GM23338 (cell line): ENCODE measurements around the gene SORCS2. TPM values are rescaled to one million over a fixed set of nuclear protein-coding genes. Genes with fewer than 3 reads are reported as not detected.

Experiments
- ATAC-seq: fragments of 200-7000 bp; cut with Tn5 transposase; 3 replicates; pipeline ENCODE4 v1.9.1; 2020
- DNase-seq: peaks from one replicate; pipeline ENCODE4 v3.0.0-alpha.2; 2015; ENCODE audit warnings: low spot score
- H2AFZ ChIP-seq: fragments of 200-600 bp; sonication (generic); 2 replicates; pipeline ENCODE4 v1.8.0; 2016; ENCODE audit warnings: antibody characterized with exemption, mild to moderate bottlenecking, moderate library complexity
- H3F3A ChIP-seq: fragments of 200-600 bp; sonication (generic); replicated peaks from 2 replicates; pipeline ENCODE4 v1.8.0; 2017; ENCODE audit warnings: antibody characterized with exemption, mixed run types, low read depth
- H3K27ac ChIP-seq: fragments of 200-600 bp; sonication (generic); 2 replicates; pipeline ENCODE4 v1.6.1; 2016; ENCODE audit warnings: low read depth
- H3K27me3 ChIP-seq: fragments of 200-600 bp; sonication (generic); 2 replicates; pipeline ENCODE4 v1.8.0; 2016; ENCODE audit warnings: mild to moderate bottlenecking, mixed run types, moderate library complexity; ENCODE audit not compliant: insufficient read depth
- H3K36me3 ChIP-seq: fragments of 200-600 bp; sonication (generic); 2 replicates; pipeline ENCODE4 v1.8.0; 2016; ENCODE audit warnings: mild to moderate bottlenecking; ENCODE audit not compliant: insufficient read depth
- H3K4me1 ChIP-seq: fragments of 200-600 bp; sonication (generic); 2 replicates; pipeline ENCODE4 v1.8.0; 2016; ENCODE audit warnings: mild to moderate bottlenecking, moderate library complexity; ENCODE audit not compliant: insufficient read depth
- H3K4me2 ChIP-seq: fragments of 200-600 bp; sonication (generic); 2 replicates; pipeline ENCODE4 v1.7.1; 2017; ENCODE audit warnings: mixed run types
- H3K4me3 ChIP-seq: fragments of 200-600 bp; sonication (generic); 2 replicates; pipeline ENCODE4 v1.6.1; 2016; ENCODE audit warnings: mixed run types
- H3K79me2 ChIP-seq: fragments of 200-600 bp; sonication (generic); replicated peaks from 2 replicates; pipeline ENCODE4 v1.8.0; 2017; ENCODE audit warnings: mild to moderate bottlenecking; ENCODE audit not compliant: insufficient read depth
- H3K9me2 ChIP-seq: fragments of 200-600 bp; sonication (generic); 2 replicates; pipeline ENCODE4 v1.8.0; 2017; ENCODE audit not compliant: insufficient read depth
- H4K20me1 ChIP-seq: fragments of 200-600 bp; sonication (generic); replicated peaks from 2 replicates; pipeline ENCODE4 v1.8.0; 2017; ENCODE audit warnings: mild to moderate bottlenecking; ENCODE audit not compliant: insufficient read depth
- H3K27ac Mint-ChIP-seq: 2 replicates; pipeline ENCODE4 v1.8.0; 2020; ENCODE audit warnings: inconsistent platforms, mild to moderate bottlenecking, moderate library complexity, mixed read lengths
- H3K27me3 Mint-ChIP-seq: 3 replicates; pipeline ENCODE4 v1.8.0; 2022; ENCODE audit warnings: low read depth, mild to moderate bottlenecking, moderate library complexity, mixed read lengths, inconsistent platforms; ENCODE audit not compliant: insufficient read depth, poor library complexity
- H3K36me3 Mint-ChIP-seq: 3 replicates; pipeline ENCODE4 v1.8.0; 2021; ENCODE audit warnings: low read depth, mild to moderate bottlenecking, inconsistent platforms, moderate library complexity, mixed read lengths
- H3K4me1 Mint-ChIP-seq: 3 replicates; pipeline ENCODE4 v1.8.0; 2020; ENCODE audit warnings: mild to moderate bottlenecking, inconsistent platforms, mixed read lengths
- H3K4me3 Mint-ChIP-seq: 3 replicates; pipeline ENCODE4 v1.8.0; 2021; ENCODE audit warnings: moderate library complexity, mild to moderate bottlenecking, inconsistent platforms, mixed read lengths
- H3K9me3 Mint-ChIP-seq: 3 replicates; pipeline ENCODE4 v1.8.0; 2020; ENCODE audit warnings: moderate library complexity, mild to moderate bottlenecking, inconsistent platforms, mixed read lengths
- CREB1 ChIP-seq: fragments of 250-450 bp; sonication (Bioruptor Pico); IDR thresholded peaks from 2 replicates; pipeline ENCODE4 v1.5.0; 2020; ENCODE audit warnings: low read depth, mild to moderate bottlenecking, moderate library complexity
- ETS1 ChIP-seq: IDR thresholded peaks from 2 replicates; pipeline ENCODE4 v1.6.1; 2016; ENCODE audit warnings: antibody characterized with exemption
- EZH2 ChIP-seq: fragments of 200-600 bp; sonication (generic); IDR thresholded peaks from one replicate; pipeline ENCODE4 v1.8.0; 2017; ENCODE audit warnings: antibody characterized with exemption, mild to moderate bottlenecking, low read depth; ENCODE audit not compliant: unreplicated experiment
- EZH2phosphoT487 ChIP-seq: fragments of 200-600 bp; sonication (generic); IDR thresholded peaks from one replicate; pipeline ENCODE4 v1.8.1; 2018; ENCODE audit warnings: antibody characterized with exemption; ENCODE audit not compliant: unreplicated experiment
- JUNB ChIP-seq: IDR thresholded peaks from one replicate; pipeline ENCODE4 v1.6.1; 2016; ENCODE audit warnings: antibody characterized with exemption; ENCODE audit not compliant: unreplicated experiment
- NANOG ChIP-seq: IDR thresholded peaks from 2 replicates; pipeline ENCODE4 v1.6.1; 2016; ENCODE audit warnings: antibody characterized with exemption, borderline replicate concordance
- POLR2AphosphoS5 ChIP-seq: IDR thresholded peaks from 2 replicates; pipeline ENCODE4 v1.6.1; 2016; ENCODE audit warnings: antibody characterized with exemption, low read depth
- ZNF114 ChIP-seq: fragments of 250-450 bp; sonication (Bioruptor Pico); IDR thresholded peaks from 2 replicates; pipeline ENCODE4 v1.5.0; 2020; ENCODE audit warnings: mild to moderate bottlenecking, moderate library complexity
- ZNF331 ChIP-seq: fragments of 250-450 bp; sonication (Bioruptor Pico); IDR thresholded peaks from 2 replicates; pipeline ENCODE4 v1.5.0; 2020; ENCODE audit warnings: low read depth, mild to moderate bottlenecking, moderate library complexity
- ZNF462 ChIP-seq: fragments of 250-450 bp; sonication (Bioruptor Pico); IDR thresholded peaks from 2 replicates; pipeline ENCODE4 v1.5.0; 2020; ENCODE audit warnings: mild to moderate bottlenecking, moderate library complexity
- polyA plus RNA-seq: library from polyadenylated mRNA; unstranded; fragments of >200 nt; fragmentation: Nextera tagmentation; extraction: Ambion mirVana; gene quantifications from 2 replicates; pipeline ENCODE4 v1.2.1, GENCODE V29; 2016
- total RNA-seq: library from RNA; depleted of rRNA; stranded (reverse); fragments of >200 nt; shearing (Covaris generic); gene quantifications from 2 replicates; pipeline ENCODE4 v1.2.3, GENCODE V29; 2014
- TF ChIP-seq, protein P1 (sequence below): IDR thresholded peaks from one replicate; pipeline ENCODE4 v1.6.1; 2018; ENCODE audit warnings: antibody characterized with exemption; ENCODE audit not compliant: unreplicated experiment

The SORCS2 gene
- total and polyA plus RNA-seq, 2 experiments from 2014 or later, result 0.47 to 2.4 TPM

GRCh38 chr4:7704091-7704490, 511.8 kb downstream of the SORCS2 start (continued):
- TF ChIP-seq ZNF462 (CRISPR knock-in tag) (no peak), ZNF114 (no peak), EZH2 (no peak), CREB1 (CRISPR knock-in tag) (no peak), NANOG (no peak)
- TF ChIP-seq, protein P1, sequence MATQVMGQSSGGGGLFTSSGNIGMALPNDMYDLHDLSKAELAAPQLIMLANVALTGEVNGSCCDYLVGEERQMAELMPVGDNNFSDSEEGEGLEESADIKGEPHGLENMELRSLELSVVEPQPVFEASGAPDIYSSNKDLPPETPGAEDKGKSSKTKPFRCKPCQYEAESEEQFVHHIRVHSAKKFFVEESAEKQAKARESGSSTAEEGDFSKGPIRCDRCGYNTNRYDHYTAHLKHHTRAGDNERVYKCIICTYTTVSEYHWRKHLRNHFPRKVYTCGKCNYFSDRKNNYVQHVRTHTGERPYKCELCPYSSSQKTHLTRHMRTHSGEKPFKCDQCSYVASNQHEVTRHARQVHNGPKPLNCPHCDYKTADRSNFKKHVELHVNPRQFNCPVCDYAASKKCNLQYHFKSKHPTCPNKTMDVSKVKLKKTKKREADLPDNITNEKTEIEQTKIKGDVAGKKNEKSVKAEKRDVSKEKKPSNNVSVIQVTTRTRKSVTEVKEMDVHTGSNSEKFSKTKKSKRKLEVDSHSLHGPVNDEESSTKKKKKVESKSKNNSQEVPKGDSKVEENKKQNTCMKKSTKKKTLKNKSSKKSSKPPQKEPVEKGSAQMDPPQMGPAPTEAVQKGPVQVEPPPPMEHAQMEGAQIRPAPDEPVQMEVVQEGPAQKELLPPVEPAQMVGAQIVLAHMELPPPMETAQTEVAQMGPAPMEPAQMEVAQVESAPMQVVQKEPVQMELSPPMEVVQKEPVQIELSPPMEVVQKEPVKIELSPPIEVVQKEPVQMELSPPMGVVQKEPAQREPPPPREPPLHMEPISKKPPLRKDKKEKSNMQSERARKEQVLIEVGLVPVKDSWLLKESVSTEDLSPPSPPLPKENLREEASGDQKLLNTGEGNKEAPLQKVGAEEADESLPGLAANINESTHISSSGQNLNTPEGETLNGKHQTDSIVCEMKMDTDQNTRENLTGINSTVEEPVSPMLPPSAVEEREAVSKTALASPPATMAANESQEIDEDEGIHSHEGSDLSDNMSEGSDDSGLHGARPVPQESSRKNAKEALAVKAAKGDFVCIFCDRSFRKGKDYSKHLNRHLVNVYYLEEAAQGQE, result no peak

DNA sequence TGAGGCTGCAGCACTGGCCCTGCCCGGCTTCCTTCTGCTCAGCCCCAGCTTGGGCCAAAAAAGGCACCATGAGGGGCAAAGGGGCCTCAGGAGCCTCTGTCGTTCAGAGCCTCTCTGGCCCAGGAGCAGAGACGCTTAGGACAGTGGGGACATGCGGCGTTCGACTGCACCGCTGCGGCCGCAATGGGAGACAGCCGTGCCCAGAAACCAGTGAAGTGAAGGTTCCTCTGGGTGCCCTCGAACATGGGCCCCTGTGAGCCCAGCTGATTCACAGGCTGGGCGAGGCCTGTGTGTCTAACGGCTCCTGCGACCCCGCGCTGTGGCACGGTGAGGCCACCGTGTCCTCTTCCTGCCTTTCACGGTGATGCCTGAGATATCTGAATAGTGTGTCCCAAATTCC, 512.3 kb downstream of the SORCS2 start:
- no peak overlapping the region for H3K4me3 ChIP-seq
- H3K4me1 Mint-ChIP-seq, result peaks cover 12% of the 10 kb centered on the region
- H4K20me1 ChIP-seq, result no peaks in the 10 kb centered on the region
- H3K4me1 ChIP-seq, result no peaks in the 10 kb centered on the region
- no peak for ATAC-seq
- DNase-seq, result no peak
- no peaks in the 10 kb centered on the region for H3K36me3 ChIP-seq
- no peaks in the 10 kb centered on the region for H3K9me3 Mint-ChIP-seq
- no peaks in the 10 kb centered on the region for H3F3A ChIP-seq
- no peak overlapping the region for H3K27ac ChIP-seq
- peaks cover 11% of the 10 kb centered on the region for H3K27me3 Mint-ChIP-seq
- H3K79me2 ChIP-seq, result no peaks in the 10 kb centered on the region
- no peaks in the 10 kb centered on the region for H3K36me3 Mint-ChIP-seq
- H3K4me3 Mint-ChIP-seq, result no peak overlapping the region
- H3K9me2 ChIP-seq, result no peaks in the 10 kb centered on the region
- H2AFZ ChIP-seq, result no peak overlapping the region
- no peaks in the 10 kb centered on the region for H3K27me3 ChIP-seq
- H3K27ac Mint-ChIP-seq, result no peak overlapping the region
- no peak overlapping the region for H3K4me2 ChIP-seq
- no peak for TF ChIP-seq EZH2phosphoT487
- no peak for TF ChIP-seq ETS1
- TF ChIP-seq JUNB, result no peak
- TF ChIP-seq NANOG, result no peak
- TF ChIP-seq ZNF331 (CRISPR knock-in tag), result no peak
- no peak for TF ChIP-seq POLR2AphosphoS5
- TF ChIP-seq EZH2, result no peak
